Medulla oblongata (tissue), 1 donor: Measurements from ENCODE around the gene SUN3.
"Not testable (repeated sequence)": the region's sequence is repeated elsewhere in the genome, so short reads cannot be mapped to it uniquely, and the experiment has no call there.

ENCODE experiments used
- DNase-seq: peaks from one replicate; pipeline ENCODE4 v3.0.0-alpha.2; 2015; ENCODE audit errors: extremely low spot score

Gene SUN3

GRCh38 chr7:48031111-48031510, 2.2 kb upstream of the SUN3 start:
- DNase-seq, result no peak

GRCh38 chr7:48025624-48026023, 3.3 kb downstream of the SUN3 start:
- DNase-seq, result no peak

- DNase-seq, result no peak
Observed at GRCh38 chr7:48017674-48018073, 11.2 kb downstream of the SUN3 start.

- DNase-seq, result no peak
Observed at GRCh38 chr7:48016641-48017040, 12.3 kb downstream of the SUN3 start.

- no peak for DNase-seq
Observed at GRCh38 chr7:48011951-48012350, 17.0 kb downstream of the SUN3 start.

GRCh38 chr7:48011323-48011722, 17.6 kb downstream of the SUN3 start:
- DNase-seq, result peak; percentile 38

GRCh38 chr7:48009954-48010353, 19.0 kb downstream of the SUN3 start:
- DNase-seq, result no peak

GRCh38 chr7:48009257-48009656, 19.6 kb downstream of the SUN3 start:
- DNase-seq, result no peak

GRCh38 chr7:48006866-48007265, 22.0 kb downstream of the SUN3 start:
- DNase-seq, result no peak

GRCh38 chr7:48004638-48005037, 24.3 kb downstream of the SUN3 start:
- no peak for DNase-seq

GRCh38 chr7:48004032-48004431, 24.9 kb downstream of the SUN3 start:
- no peak for DNase-seq

- not testable (repeated sequence) for DNase-seq
Observed at GRCh38 chr7:48000164-48000563, 28.7 kb downstream of the SUN3 start.

GRCh38 chr7:47999413-47999812, 29.5 kb downstream of the SUN3 start:
- DNase-seq, result no peak

- DNase-seq, result no peak
Observed at GRCh38 chr7:47992446-47992845, 36.5 kb downstream of the SUN3 start.

GRCh38 chr7:47991741-47992311, 37.1 kb downstream of the SUN3 start:
- peak; percentile 80 for DNase-seq

GRCh38 chr7:47991270-47991669, 37.6 kb downstream of the SUN3 start:
- DNase-seq, result no peak

- no peak for DNase-seq
Observed at GRCh38 chr7:47990592-47990991, 38.3 kb downstream of the SUN3 start.

GRCh38 chr7:47989607-47990400, 39.1 kb downstream of the SUN3 start:
- not testable (repeated sequence) for DNase-seq

- no peak for DNase-seq
Observed at GRCh38 chr7:47988496-47989386, 40.2 kb downstream of the SUN3 start.

- no peak for DNase-seq
Observed at GRCh38 chr7:47982610-47983009, 46.3 kb downstream of the SUN3 start.

GRCh38 chr7:47980648-47981047, 48.3 kb downstream of the SUN3 start:
- DNase-seq, result not testable (repeated sequence)

- DNase-seq, result no peak
Observed at GRCh38 chr7:47979832-47980181, 49.1 kb downstream of the SUN3 start.
